Measurements from ENCODE around the gene ERN1.

DNA sequence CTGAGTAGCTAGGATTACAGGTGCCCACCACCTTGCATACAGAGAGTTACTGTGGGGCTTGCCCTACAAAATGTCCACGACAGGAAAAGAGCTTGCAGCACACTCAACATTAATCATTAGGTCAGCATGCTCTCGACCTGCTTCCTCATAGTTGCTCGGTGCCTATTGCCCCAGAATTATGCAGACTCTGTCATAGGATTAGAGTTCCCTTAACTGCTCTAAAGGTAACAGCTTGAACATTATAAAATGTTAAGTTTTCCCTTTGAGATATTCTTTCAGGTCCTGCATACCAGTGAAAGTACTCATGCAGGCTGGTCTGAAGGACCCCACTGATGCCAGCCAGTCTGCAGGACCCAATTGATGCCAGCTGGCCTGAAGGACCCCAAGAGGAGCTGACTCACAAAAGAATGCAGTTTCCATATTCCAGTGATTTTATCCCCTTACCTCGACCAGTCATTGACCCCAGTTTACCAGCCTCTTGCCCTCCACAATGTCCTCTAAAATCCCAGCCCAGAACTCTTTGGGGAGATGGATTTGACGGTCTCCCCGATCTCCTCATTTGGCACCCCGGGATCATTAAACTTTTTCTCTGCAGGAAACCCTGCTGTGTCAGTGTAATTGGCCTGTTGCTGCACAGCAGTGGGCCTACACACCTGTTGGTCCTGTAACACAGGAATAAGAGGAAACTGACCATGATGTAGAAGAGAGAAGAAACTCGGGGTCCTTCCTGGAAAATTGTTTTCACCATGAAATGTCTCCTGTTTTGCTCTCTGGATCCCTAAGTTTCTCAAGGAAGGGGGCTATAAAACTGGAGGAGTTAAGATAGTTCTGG is 120.2 kb downstream of the ERN1 start:
- TF ChIP-seq, protein P1, sequence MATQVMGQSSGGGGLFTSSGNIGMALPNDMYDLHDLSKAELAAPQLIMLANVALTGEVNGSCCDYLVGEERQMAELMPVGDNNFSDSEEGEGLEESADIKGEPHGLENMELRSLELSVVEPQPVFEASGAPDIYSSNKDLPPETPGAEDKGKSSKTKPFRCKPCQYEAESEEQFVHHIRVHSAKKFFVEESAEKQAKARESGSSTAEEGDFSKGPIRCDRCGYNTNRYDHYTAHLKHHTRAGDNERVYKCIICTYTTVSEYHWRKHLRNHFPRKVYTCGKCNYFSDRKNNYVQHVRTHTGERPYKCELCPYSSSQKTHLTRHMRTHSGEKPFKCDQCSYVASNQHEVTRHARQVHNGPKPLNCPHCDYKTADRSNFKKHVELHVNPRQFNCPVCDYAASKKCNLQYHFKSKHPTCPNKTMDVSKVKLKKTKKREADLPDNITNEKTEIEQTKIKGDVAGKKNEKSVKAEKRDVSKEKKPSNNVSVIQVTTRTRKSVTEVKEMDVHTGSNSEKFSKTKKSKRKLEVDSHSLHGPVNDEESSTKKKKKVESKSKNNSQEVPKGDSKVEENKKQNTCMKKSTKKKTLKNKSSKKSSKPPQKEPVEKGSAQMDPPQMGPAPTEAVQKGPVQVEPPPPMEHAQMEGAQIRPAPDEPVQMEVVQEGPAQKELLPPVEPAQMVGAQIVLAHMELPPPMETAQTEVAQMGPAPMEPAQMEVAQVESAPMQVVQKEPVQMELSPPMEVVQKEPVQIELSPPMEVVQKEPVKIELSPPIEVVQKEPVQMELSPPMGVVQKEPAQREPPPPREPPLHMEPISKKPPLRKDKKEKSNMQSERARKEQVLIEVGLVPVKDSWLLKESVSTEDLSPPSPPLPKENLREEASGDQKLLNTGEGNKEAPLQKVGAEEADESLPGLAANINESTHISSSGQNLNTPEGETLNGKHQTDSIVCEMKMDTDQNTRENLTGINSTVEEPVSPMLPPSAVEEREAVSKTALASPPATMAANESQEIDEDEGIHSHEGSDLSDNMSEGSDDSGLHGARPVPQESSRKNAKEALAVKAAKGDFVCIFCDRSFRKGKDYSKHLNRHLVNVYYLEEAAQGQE (IDR thresholded peaks at IDR 0.05; ENCODE audit: borderline replicate concordance) = no peak
- TF ChIP-seq, protein P2, sequence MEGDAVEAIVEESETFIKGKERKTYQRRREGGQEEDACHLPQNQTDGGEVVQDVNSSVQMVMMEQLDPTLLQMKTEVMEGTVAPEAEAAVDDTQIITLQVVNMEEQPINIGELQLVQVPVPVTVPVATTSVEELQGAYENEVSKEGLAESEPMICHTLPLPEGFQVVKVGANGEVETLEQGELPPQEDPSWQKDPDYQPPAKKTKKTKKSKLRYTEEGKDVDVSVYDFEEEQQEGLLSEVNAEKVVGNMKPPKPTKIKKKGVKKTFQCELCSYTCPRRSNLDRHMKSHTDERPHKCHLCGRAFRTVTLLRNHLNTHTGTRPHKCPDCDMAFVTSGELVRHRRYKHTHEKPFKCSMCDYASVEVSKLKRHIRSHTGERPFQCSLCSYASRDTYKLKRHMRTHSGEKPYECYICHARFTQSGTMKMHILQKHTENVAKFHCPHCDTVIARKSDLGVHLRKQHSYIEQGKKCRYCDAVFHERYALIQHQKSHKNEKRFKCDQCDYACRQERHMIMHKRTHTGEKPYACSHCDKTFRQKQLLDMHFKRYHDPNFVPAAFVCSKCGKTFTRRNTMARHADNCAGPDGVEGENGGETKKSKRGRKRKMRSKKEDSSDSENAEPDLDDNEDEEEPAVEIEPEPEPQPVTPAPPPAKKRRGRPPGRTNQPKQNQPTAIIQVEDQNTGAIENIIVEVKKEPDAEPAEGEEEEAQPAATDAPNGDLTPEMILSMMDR (IDR thresholded peaks at IDR 0.05; ENCODE audit: poor library complexity, severe bottlenecking) = no peak
- TF ChIP-seq EZH2 (IDR thresholded peaks at IDR 0.05; ENCODE audit: borderline replicate concordance, insufficient read depth, low read length, poor library complexity, severe bottlenecking) = no peak
- no peak for TF ChIP-seq POLR2AphosphoS5 (IDR thresholded peaks at IDR 0.05)
- no peak for TF ChIP-seq MXI1 (conservative IDR thresholded peaks at IDR 0.05; ENCODE audit: poor library complexity, severe bottlenecking)
- no peak for TF ChIP-seq EP300 (conservative IDR thresholded peaks at IDR 0.05; ENCODE audit: poor library complexity, severe bottlenecking)
- no peak for TF ChIP-seq SMC3 (conservative IDR thresholded peaks at IDR 0.05; ENCODE audit: poor library complexity)

All from neural cell (in vitro differentiated cells).